NCI-H446 (cell line): ENCODE data around the gene CERS5.
"Not testable (repeated sequence)": the region's sequence is repeated elsewhere in the genome, so short reads cannot be mapped to it uniquely, and the experiment has no call there.

Experiments
- DNase-seq, 2 experiments: peaks; one replicate each; lab custom pipeline; 2025; lab: John Stamatoyannopoulos, UW

CERS5 gene

GRCh38 chr12:50187084-50187900 is 20.1 kb upstream of the CERS5 start:
- peak in 1 of 2 experiments; percentile 49 for DNase-seq

DNA sequence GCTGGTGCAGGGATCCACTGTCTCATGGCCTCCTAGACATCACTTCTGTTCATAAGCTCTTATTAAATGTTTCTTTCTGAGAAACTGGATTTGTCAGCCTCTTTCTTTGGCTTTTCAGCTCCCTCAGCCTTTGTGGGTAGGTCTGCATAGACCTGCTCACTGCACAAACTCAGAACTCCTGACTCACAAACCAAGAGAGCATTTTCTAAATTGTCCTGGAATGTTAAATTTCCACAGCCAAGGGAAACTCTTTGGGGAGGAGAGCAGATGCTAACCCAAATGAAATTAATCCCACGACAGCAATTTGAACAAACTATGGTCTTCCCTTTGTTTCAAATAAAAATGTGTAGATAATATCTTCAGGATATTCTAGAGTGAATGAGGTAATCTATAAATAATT is 19.5 kb upstream of the CERS5 start:
- no peak for DNase-seq

- peak; percentile 36 to 71 for DNase-seq
Observed at GRCh38 chr12:50185970-50186663, 18.9 kb upstream of the CERS5 start.

- no peak for DNase-seq
Observed at GRCh38 chr12:50185301-50185895, 18.2 kb upstream of the CERS5 start.

DNA sequence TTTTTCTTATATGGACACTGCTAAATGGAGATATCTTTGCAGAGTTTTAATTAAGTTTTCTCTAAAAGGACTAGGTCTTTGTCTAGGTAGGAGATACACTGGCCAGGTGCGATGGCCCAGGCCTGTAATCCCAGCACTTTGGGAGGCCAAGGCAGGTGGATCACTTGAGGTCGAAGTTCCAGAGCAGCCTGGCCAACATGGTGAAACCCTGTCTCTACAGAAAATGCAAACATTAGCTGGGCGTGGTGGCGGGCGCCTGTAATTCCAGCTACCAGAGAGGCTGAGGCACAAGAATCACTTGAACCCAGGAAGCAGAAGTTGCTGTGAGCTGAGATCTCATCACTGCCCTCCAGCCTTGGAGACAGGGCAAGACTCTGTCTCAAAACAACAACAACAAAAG is 17.1 kb upstream of the CERS5 start:
- DNase-seq = no peak

DNA sequence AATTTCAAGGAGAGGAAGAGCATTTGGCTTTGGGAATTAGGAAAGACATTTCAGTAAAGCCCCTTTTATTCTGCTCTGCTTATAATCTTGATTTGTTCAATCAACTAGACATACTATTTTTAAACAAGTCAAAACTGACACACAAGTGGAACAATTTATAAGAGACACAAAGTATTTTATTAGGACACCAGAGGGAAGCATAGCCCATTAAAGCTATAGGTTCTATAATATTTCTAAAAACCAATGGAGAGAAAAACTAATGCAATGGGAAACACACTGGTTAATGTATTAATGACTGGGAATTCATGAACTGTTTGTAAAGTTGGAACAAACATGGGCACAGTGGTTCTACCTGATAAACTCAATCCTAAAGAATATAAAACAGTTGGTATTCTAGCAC is 15.3 kb upstream of the CERS5 start:
- no peak for DNase-seq

DNA sequence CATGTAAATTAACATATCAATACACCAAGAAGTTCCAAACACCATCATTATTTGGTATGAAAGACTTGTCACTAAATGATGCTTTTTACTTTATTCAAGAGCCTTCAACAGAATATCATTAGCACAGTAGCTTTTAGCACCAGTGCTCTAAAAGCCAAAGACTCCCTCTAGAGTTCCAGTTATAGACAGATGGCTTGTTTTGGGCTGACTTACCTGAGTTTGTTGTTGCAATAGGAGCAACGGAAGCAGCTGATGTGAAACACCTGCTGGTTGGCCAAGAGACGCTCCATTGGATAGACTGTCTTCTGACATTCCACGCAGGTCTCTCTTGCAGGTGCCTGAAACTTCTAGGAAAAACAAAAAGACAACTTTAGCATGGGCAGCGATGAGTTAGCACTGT is 14.5 kb upstream of the CERS5 start:
- DNase-seq = no peak

DNA sequence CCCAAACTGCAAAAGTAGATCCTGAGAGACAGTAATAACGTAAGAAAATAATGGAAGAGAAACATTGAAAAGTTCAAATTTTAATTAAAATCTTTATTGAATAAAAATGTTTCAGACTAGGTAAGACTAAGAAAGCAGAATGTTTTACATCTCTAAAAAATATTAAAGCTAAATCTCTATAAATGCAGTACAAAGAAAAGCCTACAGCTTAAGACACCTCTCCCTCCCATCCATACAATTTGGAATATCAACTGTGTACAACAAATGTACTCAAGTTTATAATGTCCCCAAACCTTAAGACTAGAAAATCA is 8.5 kb upstream of the CERS5 start:
- DNase-seq = no peak

- DNase-seq = peak; percentile 75 to 79
Observed at GRCh38 chr12:50174971-50175715, 8.0 kb upstream of the CERS5 start.

- no peak for DNase-seq
Observed at GRCh38 chr12:50166799-50167048, 445 bp downstream of the CERS5 start.

DNA sequence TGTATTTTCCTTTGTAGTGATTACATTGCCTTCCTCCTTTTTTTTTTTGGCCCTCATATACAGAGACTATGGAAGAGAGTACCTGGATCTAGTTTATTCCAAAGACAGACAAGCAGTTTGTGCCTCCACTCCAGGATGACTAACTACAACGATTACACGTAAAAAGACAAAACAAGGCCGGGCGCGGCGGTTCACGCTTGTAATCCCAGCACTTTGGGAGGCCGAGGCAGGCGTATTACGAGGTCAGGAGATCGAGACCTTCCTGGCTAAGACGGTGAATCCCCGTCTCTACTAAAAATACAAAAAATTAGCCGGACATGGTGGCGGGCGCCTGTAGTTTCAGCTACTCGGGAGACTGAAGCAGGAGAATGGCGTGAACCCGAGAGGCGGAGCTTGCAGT is 2.2 kb downstream of the CERS5 start:
- no peak for DNase-seq

GRCh38 chr12:50162230-50162629 is 4.9 kb downstream of the CERS5 start:
- no peak for DNase-seq

DNA sequence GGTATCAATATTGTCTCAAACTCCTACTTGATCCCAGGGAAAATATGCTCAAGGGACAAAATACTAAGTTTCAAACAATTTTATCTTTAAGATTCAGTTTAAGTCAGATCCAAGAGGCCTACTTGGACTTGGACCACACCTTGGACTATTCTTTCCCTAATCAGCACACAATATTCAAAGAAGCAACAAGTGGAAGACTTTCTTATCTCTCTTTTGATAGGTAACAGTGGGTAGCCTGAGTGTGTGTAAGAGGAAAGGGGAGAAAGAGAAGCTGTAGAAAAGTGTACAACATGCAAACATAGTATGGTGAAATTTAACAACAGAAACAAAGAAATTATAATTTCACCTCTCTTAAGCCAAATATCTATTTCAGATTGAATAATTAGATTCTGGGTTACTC is 6.5 kb downstream of the CERS5 start:
- DNase-seq = no peak

GRCh38 chr12:50157259-50157658 is 9.9 kb downstream of the CERS5 start:
- no peak for DNase-seq

GRCh38 chr12:50156641-50157040 is 10.5 kb downstream of the CERS5 start:
- no peak for DNase-seq

GRCh38 chr12:50154947-50155346 is 12.2 kb downstream of the CERS5 start:
- DNase-seq = not testable (repeated sequence)

- no peak for DNase-seq
Observed at GRCh38 chr12:50151047-50151687, 16.0 kb downstream of the CERS5 start.

DNA sequence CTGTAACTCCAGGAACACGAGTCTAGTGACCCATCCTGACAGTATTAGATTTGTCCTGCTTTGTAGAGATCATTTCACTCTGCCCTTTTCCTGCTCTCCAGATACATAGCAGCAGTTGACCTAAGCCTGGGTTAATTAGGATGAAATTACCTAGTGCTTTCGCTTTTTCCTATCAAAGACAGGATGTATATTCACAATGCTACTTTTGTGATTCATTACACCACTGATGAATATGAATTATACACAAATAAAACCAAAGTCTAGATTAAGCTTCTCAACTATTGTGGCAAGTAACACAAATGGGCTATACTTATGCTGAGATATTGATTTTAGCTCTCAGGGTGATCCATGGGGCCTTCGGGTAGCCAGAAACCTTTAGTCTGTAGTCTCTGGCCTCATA is 17.9 kb downstream of the CERS5 start:
- no peak for DNase-seq

DNA sequence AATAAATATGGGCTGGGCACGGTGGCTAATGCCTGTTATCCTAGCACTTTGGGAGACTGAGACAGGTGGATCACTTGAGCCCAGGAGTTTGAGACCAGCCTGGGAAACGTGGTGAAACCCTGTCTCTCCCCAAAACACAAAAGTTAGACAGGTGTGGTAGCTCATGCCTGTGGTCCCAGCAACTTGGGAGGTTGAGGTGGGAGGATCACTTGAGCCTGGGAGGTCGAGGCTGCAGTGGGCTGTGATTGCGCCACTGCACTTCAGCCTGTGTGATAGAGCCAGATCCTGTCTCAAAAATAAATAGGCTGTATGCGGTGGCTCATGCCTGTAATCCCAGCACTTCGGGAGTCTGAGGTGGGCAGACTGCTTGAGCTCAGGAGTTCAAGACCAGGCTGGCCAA is 19.2 kb downstream of the CERS5 start:
- not testable (repeated sequence) for DNase-seq

GRCh38 chr12:50147281-50147680 is 19.9 kb downstream of the CERS5 start:
- DNase-seq = no peak

- DNase-seq = no peak
Observed at GRCh38 chr12:50145439-50145838, 21.7 kb downstream of the CERS5 start.

DNA sequence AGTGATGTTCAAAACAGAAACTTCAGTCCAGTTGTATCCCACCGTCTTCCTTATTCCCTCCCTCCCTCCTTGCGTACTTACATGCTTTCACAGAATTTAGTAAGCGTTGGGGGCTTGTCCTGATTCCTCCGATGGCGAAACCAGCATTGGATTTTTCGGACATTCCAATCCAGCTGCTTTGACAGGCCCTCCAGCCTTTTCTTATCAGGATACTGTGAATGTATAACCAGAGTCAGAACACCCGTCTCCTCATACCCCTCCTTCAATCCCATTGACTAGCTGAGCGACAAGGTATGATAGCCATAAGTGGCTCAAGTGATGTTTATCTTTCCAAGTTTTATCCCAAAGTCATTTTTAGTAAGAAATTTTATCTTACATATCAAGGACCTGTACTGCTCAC is 24.2 kb downstream of the CERS5 start:
- no peak for DNase-seq
